ENCODE measurements around the gene CCDC85C.

GRCh38 chr14:99514552-99515300 is 89.3 kb downstream of the CCDC85C start:
- no peak for TF ChIP-seq CTCF (IDR thresholded peaks at IDR 0.05; ENCODE audit: insufficient read depth, low read depth, low read length)
- TF ChIP-seq EZH2 (IDR thresholded peaks at IDR 0.05; ENCODE audit: insufficient read depth, low read length): no peak
